HG03460 (cell line): ENCODE results near the gene LTBP3.

Experiments
- ATAC-seq: cut with Tn5 transposase; IDR thresholded peaks from one replicate; pipeline ENCODE4 v1.9.1; 2021; ENCODE audit not compliant: unreplicated experiment

The LTBP3 gene

GRCh38 chr11:65558002-65558929 lies at the start of gene LTBP3:
Gene LTBP3, minus strand, starts transcription at chr11:65558359. Its CDS starts 400 bp downstream, at chr11:65557959.
- ATAC-seq: no peak

GRCh38 chr11:65606876-65607613 lies 48.9 kb upstream of the LTBP3 start:
- no peak for ATAC-seq

- no peak for ATAC-seq
These were observed 46.1 kb upstream of the LTBP3 start for GRCh38 chr11:65604258-65604657.

GRCh38 chr11:65599955-65600246 lies 41.7 kb upstream of the LTBP3 start:
- no peak for ATAC-seq

GRCh38 chr11:65599216-65599954 lies 41.2 kb upstream of the LTBP3 start:
- ATAC-seq: no peak

GRCh38 chr11:65598258-65598699 lies 40.1 kb upstream of the LTBP3 start:
- ATAC-seq: no peak

- ATAC-seq: no peak
These were observed 38.4 kb upstream of the LTBP3 start for GRCh38 chr11:65596520-65596919.

- ATAC-seq: no peak
These were observed 37.6 kb upstream of the LTBP3 start, which contains the start of gene KCNK7 for GRCh38 chr11:65595543-65596281. Gene KCNK7, minus strand, starts transcription at chr11:65595800. Its CDS starts 28 bp downstream, at chr11:65595772.

GRCh38 chr11:65595131-65595530 lies 37.0 kb upstream of the LTBP3 start:
- no peak for ATAC-seq

GRCh38 chr11:65593518-65594414 lies 35.6 kb upstream of the LTBP3 start:
- no peak for ATAC-seq

GRCh38 chr11:65592858-65593517 lies 34.8 kb upstream of the LTBP3 start:
- no peak for ATAC-seq

GRCh38 chr11:65591939-65592857 lies 34.0 kb upstream of the LTBP3 start:
- no peak for ATAC-seq

- no peak for ATAC-seq
These were observed 32.1 kb upstream of the LTBP3 start for GRCh38 chr11:65590240-65590738.

GRCh38 chr11:65589444-65590239 lies 31.5 kb upstream of the LTBP3 start:
- ATAC-seq: no peak

GRCh38 chr11:65588199-65589054 lies 30.3 kb upstream of the LTBP3 start:
- peak; percentile 69 for ATAC-seq

GRCh38 chr11:65586676-65587075 lies 28.5 kb upstream of the LTBP3 start:
- no peak for ATAC-seq
